Activated CD4-positive, alpha-beta T cell treated with anti-CD3 and anti-CD28 coated beads, Interleukin-2, amount 10 ng/mL, durations not matched to agents 24 days and 14 days (primary cell): Measurements from ENCODE around the gene GRIN2D. TPM values are rescaled to one million over a fixed set of nuclear protein-coding genes. Genes with fewer than 3 reads are reported as not detected.

ENCODE experiments used
- total RNA-seq: library from RNA; stranded (reverse); gene quantifications from 2 replicates; pipeline ENCODE4 v1.2.3, GENCODE V29; 2022

The GRIN2D gene
- total RNA-seq, 1 donor from 2014 or later: 0.16 TPM

Other genes starting within 250 kb of the GRIN2D start
- gene LIG1, start 223.3 kb upstream of the GRIN2D start, total RNA-seq: 138 and 144 TPM in 2 replicates
- 8.0 and 9.9 TPM in 2 replicates for gene ZSWIM9, start 223.0 kb upstream of the GRIN2D start, total RNA-seq
- gene CARD8, start 137.8 kb upstream of the GRIN2D start, total RNA-seq: 125 and 127 TPM in 2 replicates
- gene ZNF114, start 123.6 kb upstream of the GRIN2D start, total RNA-seq: 0.21 and 0.30 TPM in 2 replicates
- gene EMP3, start 68.1 kb upstream of the GRIN2D start, total RNA-seq: 278 and 281 TPM in 2 replicates
- 13.1 and 13.4 TPM in 2 replicates for gene TMEM143, start 29.7 kb upstream of the GRIN2D start, total RNA-seq
- gene SYNGR4, start 29.3 kb upstream of the GRIN2D start, total RNA-seq: 0.33 TPM in 1 of 2 replicates, not detected in the other
- 75.5 and 77.7 TPM in 2 replicates for gene KDELR1, start 2.1 kb upstream of the GRIN2D start, total RNA-seq
- 89.1 and 90.6 TPM in 2 replicates for gene GRWD1, start 52.3 kb downstream of the GRIN2D start, total RNA-seq
- 2.4 TPM in 2 replicates for gene KCNJ14, start 61.9 kb downstream of the GRIN2D start, total RNA-seq
- gene CYTH2, start 75.7 kb downstream of the GRIN2D start, total RNA-seq: 30.6 and 31.6 TPM in 2 replicates
- gene LMTK3, start 118.2 kb downstream of the GRIN2D start, total RNA-seq: 3.0 and 3.6 TPM in 2 replicates
- not detected in 2 replicates for gene SULT2B1, start 158.5 kb downstream of the GRIN2D start, total RNA-seq
- not detected in 2 replicates for gene SPACA4, start 213.1 kb downstream of the GRIN2D start, total RNA-seq
- 5.1 and 6.4 TPM in 2 replicates for gene FAM83E, start 221.4 kb downstream of the GRIN2D start, total RNA-seq
- 1,885 and 1,938 TPM in 2 replicates for gene RPL18, start 225.5 kb downstream of the GRIN2D start, total RNA-seq
- gene SPHK2, start 225.8 kb downstream of the GRIN2D start, total RNA-seq: 36.4 and 39.0 TPM in 2 replicates
- gene DBP, start 243.7 kb downstream of the GRIN2D start, total RNA-seq: 10.7 and 11.2 TPM in 2 replicates